ENCODE measurements around the gene RBMS3. TPM values are rescaled to one million over a fixed set of nuclear protein-coding genes. Genes with fewer than 3 reads are reported as not detected.

The RBMS3 gene
- total RNA-seq, 1 experiment from 2014 or later, result 7.4 TPM

- intact Hi-C loops (cut with micrococcal nuclease; ENCODE audit: unreplicated experiment), result no loop called here
- no peaks in the 10 kb centered on the region for H3K9me3 ChIP-seq
- BruUV-seq (replicated peaks), result no TSS peak
- POLR2A ChIA-PET, result no interaction called here
- no peak overlapping the region for H3K27ac Mint-ChIP-seq (ENCODE audit: unreplicated experiment)
- DNase-seq, result no peak
- no peak for TF ChIP-seq CTCF (IDR thresholded peaks at IDR 0.05; ENCODE audit: insufficient read depth in 1 of 2, low read depth in 1 of 2, low read length in 1 of 2, severe bottlenecking in 1 of 2, unreplicated experiment in 1 of 2)
- no peak overlapping the region for H3K4me3 Mint-ChIP-seq (ENCODE audit: unreplicated experiment)
- no peaks in the 10 kb centered on the region for H3K4me1 Mint-ChIP-seq (ENCODE audit: low read depth, unreplicated experiment)
- H3K36me3 Mint-ChIP-seq (ENCODE audit: insufficient read depth, unreplicated experiment), result no peaks in the 10 kb centered on the region
- no peaks in the 10 kb centered on the region for H3K27me3 ChIP-seq (replicated peaks; ENCODE audit: control insufficient read depth, insufficient read depth, low read length)
- H3K27me3 Mint-ChIP-seq (ENCODE audit: insufficient read depth, unreplicated experiment), result no peaks in the 10 kb centered on the region
- no peak overlapping the region for H3K4me3 ChIP-seq (ENCODE audit: low read depth, low read length)
- H3K36me3 ChIP-seq (ENCODE audit: control insufficient read depth, insufficient read depth, low read length), result no peaks in the 10 kb centered on the region
- CTCF ChIA-PET, result no interaction called here
- no peaks in the 10 kb centered on the region for H3K9me3 Mint-ChIP-seq (ENCODE audit: unreplicated experiment)
- H3K4me1 ChIP-seq, result no peaks in the 10 kb centered on the region
Observed at GRCh38 chr3:29345516-29346300, 64.8 kb downstream of the RBMS3 start.

- no peaks in the 10 kb centered on the region for H3K27me3 Mint-ChIP-seq (ENCODE audit: insufficient read depth, unreplicated experiment)
- Histone ChIP-seq H3K4me1 (no peaks in the 10 kb centered on the region), H3K4me3 (ENCODE audit: low read depth, low read length) (no peak overlapping the region), H3K36me3 (ENCODE audit: control insufficient read depth, insufficient read depth, low read length) (no peaks in the 10 kb centered on the region), H3K9me3 (no peaks in the 10 kb centered on the region), H3K27me3 (replicated peaks; ENCODE audit: control insufficient read depth, insufficient read depth, low read length) (no peaks in the 10 kb centered on the region)
- TF ChIP-seq CTCF (IDR thresholded peaks at IDR 0.05; ENCODE audit: insufficient read depth in 1 of 2, low read depth in 1 of 2, low read length in 1 of 2, severe bottlenecking in 1 of 2, unreplicated experiment in 1 of 2), result no peak
- DNase-seq, result no peak
- intact Hi-C loops (cut with micrococcal nuclease; ENCODE audit: unreplicated experiment), result no loop called here
- H3K4me1 Mint-ChIP-seq (ENCODE audit: low read depth, unreplicated experiment), result no peaks in the 10 kb centered on the region
- CTCF ChIA-PET, result no interaction called here
- no TSS peak for BruUV-seq (replicated peaks)
- POLR2A ChIA-PET, result no interaction called here
- H3K36me3 Mint-ChIP-seq (ENCODE audit: insufficient read depth, unreplicated experiment), result no peaks in the 10 kb centered on the region
- no peak overlapping the region for H3K4me3 Mint-ChIP-seq (ENCODE audit: unreplicated experiment)
- H3K9me3 Mint-ChIP-seq (ENCODE audit: unreplicated experiment), result no peaks in the 10 kb centered on the region
- no peak overlapping the region for H3K27ac Mint-ChIP-seq (ENCODE audit: unreplicated experiment)
Observed at GRCh38 chr3:29346828-29347227, 66.0 kb downstream of the RBMS3 start.

DNA sequence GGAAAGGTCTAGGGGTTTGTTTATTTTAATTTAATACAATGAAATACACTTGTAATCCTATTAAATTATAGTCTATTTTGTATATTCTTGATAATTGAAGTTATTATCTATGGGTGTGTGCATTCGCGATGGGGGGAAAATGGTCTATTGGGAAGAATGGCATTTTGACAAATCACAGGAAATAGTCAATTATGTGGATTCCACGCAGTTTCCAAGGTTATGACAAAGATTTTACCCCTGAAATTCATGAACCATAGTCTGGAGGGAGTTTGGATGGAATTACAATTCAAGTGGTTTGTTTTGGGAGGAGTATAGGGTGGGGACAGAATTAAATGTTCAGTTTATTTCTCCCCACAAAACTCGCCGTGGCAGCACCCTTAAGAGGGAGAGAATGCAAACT lies 66.5 kb downstream of the RBMS3 start:
- no peak overlapping the region for H3K4me3 Mint-ChIP-seq (ENCODE audit: unreplicated experiment)
- no peaks in the 10 kb centered on the region for H3K36me3 Mint-ChIP-seq (ENCODE audit: insufficient read depth, unreplicated experiment)
- H3K9me3 ChIP-seq, result no peaks in the 10 kb centered on the region
- H3K27me3 ChIP-seq (replicated peaks; ENCODE audit: control insufficient read depth, insufficient read depth, low read length), result no peaks in the 10 kb centered on the region
- POLR2A ChIA-PET, result no interaction called here
- H3K4me1 Mint-ChIP-seq (ENCODE audit: low read depth, unreplicated experiment), result no peaks in the 10 kb centered on the region
- H3K27me3 Mint-ChIP-seq (ENCODE audit: insufficient read depth, unreplicated experiment), result no peaks in the 10 kb centered on the region
- H3K27ac Mint-ChIP-seq (ENCODE audit: unreplicated experiment), result no peak overlapping the region
- no peaks in the 10 kb centered on the region for H3K4me1 ChIP-seq
- no TSS peak for BruUV-seq (replicated peaks)
- DNase-seq, result no peak
- intact Hi-C loops (cut with micrococcal nuclease; ENCODE audit: unreplicated experiment), result no loop called here
- H3K9me3 Mint-ChIP-seq (ENCODE audit: unreplicated experiment), result no peaks in the 10 kb centered on the region
- no peak for TF ChIP-seq CTCF (IDR thresholded peaks at IDR 0.05; ENCODE audit: insufficient read depth in 1 of 2, low read depth in 1 of 2, low read length in 1 of 2, severe bottlenecking in 1 of 2, unreplicated experiment in 1 of 2)
- H3K36me3 ChIP-seq (ENCODE audit: control insufficient read depth, insufficient read depth, low read length), result no peaks in the 10 kb centered on the region
- H3K4me3 ChIP-seq (ENCODE audit: low read depth, low read length), result no peak overlapping the region
- CTCF ChIA-PET, result no interaction called here

Data from Caco-2 (cell line).